ENCODE results near the gene TTLL7. TPM values are rescaled to one million over a fixed set of nuclear protein-coding genes. Genes with fewer than 3 reads are reported as not detected.

The TTLL7 gene
- total and polyA plus RNA-seq, 5 donors: 7.4 to 27.9 (median 23.8) TPM

DNA sequence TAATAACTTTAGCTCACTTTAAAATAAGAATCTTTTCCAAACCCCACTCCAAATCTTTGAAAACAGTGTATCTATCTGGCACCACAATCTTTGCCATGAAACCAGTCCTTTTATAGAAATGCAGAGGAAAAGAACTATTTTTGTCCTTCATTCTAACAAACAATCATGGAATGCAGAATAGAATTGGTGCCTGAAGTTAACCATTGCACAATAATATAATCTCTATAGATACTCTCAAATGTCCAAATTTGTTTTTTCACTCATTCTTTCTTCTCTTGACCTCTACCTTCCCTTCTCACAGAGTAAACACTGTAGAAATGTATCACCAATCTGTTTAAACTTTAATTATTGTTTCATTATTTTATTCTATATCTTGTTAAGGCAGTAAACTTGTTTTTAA, 34.8 kb downstream of the TTLL7 start:
- intact Hi-C loops (cut with DNase I): no loop called here
- DNase-seq (no peak), ATAC-seq (no peak)
- H3K4me1 ChIP-seq (ENCODE audit: control insufficient read depth, insufficient read depth, low read length): peaks cover 3% of the 10 kb centered on the region
- H3K27me3 ChIP-seq (ENCODE audit: control insufficient read depth, insufficient read depth): no peaks in the 10 kb centered on the region
- H3K9me3 ChIP-seq (ENCODE audit: control insufficient read depth, low read length): no peaks in the 10 kb centered on the region
- H3K4me3 ChIP-seq (ENCODE audit: low read length): no peak overlapping the region
- H3K27ac ChIP-seq (ENCODE audit: low read length): no peak overlapping the region

DNA sequence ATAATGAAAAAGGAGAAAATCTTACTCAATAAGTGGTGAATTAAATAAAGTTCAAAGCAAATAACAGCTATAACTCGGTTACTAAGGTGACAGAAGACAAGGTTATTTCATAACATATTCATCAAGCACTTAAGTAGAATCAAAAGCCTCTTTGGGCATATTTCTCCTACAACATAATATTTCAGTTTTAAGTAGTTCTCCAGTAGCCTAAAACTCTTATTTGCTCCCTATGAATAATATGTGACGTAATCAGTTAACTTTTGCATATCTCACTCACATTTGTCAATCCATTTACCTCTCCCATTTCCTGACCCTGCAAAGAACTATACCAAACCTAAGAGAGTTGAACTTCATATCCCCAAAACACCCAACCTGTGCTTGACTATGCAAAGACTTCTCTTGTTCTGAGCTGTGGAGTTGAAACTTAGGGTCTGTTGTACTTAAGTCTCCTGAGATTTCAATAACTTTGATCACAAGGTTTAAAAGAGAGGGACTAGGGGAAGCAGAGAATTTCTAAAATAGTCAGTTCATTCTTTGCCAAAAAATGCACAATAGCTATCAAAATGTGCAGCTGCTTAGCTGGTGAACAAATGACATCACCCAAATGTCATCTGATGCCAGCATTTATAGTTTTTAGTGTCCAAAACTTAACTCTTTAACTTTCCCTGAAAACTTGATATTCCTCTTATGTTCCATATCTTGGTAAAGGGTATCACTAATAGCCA, 37.2 kb downstream of the TTLL7 start:
- no peak overlapping the region for H3K4me3 ChIP-seq (ENCODE audit: low read length)
- DNase-seq: no peak
- peaks cover 3% of the 10 kb centered on the region for H3K4me1 ChIP-seq (ENCODE audit: control insufficient read depth, insufficient read depth, low read length)
- ATAC-seq: no peak
- intact Hi-C loops (cut with DNase I): no loop called here
- WGBS: 68% methylated on average over 2 of the region's 2 CpGs
- H3K9me3 ChIP-seq (ENCODE audit: control insufficient read depth, low read length): no peaks in the 10 kb centered on the region
- H3K27me3 ChIP-seq (ENCODE audit: control insufficient read depth, insufficient read depth): no peaks in the 10 kb centered on the region
- no peak overlapping the region for H3K27ac ChIP-seq (ENCODE audit: low read length)

DNA sequence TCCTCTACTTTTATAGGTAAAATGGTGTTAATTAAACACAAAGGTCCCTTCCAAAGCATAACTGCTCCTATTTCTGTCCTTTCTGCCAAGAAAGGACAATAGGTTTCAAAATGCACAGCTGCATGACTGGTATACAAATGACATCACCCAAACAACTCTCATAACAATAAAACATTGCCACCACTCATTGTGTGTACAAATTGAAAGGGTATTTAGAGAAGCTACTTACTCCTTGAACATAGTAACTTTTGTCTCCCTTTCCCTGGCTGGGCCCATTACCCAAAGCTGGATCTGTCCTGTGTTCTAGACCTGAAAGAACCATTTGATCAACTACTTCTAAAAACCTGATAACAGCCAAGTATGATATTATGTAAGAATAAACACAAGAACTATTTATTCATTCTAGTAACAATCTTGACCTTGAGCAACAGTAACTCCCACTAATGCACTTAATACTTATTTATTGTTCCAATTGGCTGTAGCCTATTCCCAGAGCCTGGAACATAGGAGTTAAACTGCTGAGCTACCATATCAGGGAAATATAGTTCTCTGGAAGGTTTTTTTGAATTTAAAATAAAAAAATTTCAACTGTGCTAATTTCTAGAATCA, 38.2 kb downstream of the TTLL7 start:
- H3K27ac ChIP-seq (ENCODE audit: low read length): no peak overlapping the region
- H3K4me3 ChIP-seq (ENCODE audit: low read length): no peak overlapping the region
- ATAC-seq (no peak), DNase-seq (no peak)
- H3K4me1 ChIP-seq (ENCODE audit: control insufficient read depth, insufficient read depth, low read length): peaks cover 3% of the 10 kb centered on the region
- H3K9me3 ChIP-seq (ENCODE audit: control insufficient read depth, low read length): no peaks in the 10 kb centered on the region
- H3K27me3 ChIP-seq (ENCODE audit: control insufficient read depth, insufficient read depth): no peaks in the 10 kb centered on the region
- intact Hi-C loops (cut with DNase I): no loop called here

DNA sequence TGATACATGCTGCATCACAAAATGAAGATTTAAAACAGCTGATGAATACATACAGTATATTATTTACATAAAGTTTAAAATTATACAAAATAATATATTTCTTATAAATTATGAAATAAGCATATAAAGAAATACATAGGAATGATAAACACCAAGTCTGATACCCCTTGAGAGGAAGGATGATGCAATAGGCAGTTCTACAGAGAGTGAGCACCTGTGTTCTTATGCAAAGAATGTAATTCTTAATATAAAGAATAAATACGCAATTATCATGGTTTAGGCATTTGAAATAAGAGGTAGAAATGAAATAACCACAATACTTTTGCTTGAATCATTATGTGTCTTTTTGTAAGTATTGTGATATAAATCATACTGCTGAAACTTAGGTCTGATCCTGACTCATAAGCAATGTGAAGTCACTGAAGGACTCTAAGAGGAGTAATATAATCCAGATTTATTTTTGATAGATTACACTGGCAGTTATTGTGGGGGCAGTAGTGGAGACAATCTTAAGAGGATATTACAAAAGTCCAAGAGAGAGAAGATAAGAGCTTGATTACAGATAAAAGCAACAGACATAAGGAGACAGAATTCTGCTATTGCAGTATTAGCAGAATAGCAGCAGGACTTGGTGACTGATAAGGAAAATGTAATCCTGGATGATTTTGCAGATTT, 39.0 kb downstream of the TTLL7 start:
- WGBS: 91% methylated on average over 1 of the region's 1 CpG
- no peak overlapping the region for H3K4me3 ChIP-seq (ENCODE audit: low read length)
- ATAC-seq (no peak), DNase-seq (no peak)
- H3K27me3 ChIP-seq (ENCODE audit: control insufficient read depth, insufficient read depth): no peaks in the 10 kb centered on the region
- intact Hi-C loops (cut with DNase I): no loop called here
- no peak overlapping the region for H3K27ac ChIP-seq (ENCODE audit: low read length)
- peaks cover 3% of the 10 kb centered on the region for H3K4me1 ChIP-seq (ENCODE audit: control insufficient read depth, insufficient read depth, low read length)
- H3K9me3 ChIP-seq (ENCODE audit: control insufficient read depth, low read length): no peaks in the 10 kb centered on the region

DNA sequence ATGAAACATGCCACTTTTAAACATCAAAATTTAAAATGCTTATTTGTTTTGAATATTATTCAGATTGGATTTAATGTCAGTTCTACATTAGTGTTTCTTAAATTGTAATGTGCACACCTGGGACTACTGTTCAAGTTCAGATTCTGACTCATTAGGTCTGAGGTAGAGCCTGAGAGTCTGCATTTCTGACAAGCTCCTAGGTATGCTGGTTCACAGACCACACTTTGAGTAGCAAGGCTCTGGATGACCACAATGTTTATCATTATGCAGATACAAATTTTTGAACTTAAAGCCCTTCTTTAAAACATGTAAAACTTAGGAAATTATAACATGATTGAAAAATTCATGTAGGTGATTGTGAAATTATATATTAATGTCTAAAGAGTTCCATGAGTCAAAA, 40.2 kb downstream of the TTLL7 start:
- Histone ChIP-seq H3K27ac (ENCODE audit: low read length) (no peak overlapping the region), H3K27me3 (ENCODE audit: control insufficient read depth, insufficient read depth) (no peaks in the 10 kb centered on the region), H3K9me3 (ENCODE audit: control insufficient read depth, low read length) (no peaks in the 10 kb centered on the region), H3K4me3 (ENCODE audit: low read length) (no peak overlapping the region), H3K4me1 (ENCODE audit: control insufficient read depth, insufficient read depth, low read length) (peaks cover 3% of the 10 kb centered on the region)
- DNase-seq: no peak
- intact Hi-C loops (cut with DNase I): no loop called here
- ATAC-seq: no peak

DNA sequence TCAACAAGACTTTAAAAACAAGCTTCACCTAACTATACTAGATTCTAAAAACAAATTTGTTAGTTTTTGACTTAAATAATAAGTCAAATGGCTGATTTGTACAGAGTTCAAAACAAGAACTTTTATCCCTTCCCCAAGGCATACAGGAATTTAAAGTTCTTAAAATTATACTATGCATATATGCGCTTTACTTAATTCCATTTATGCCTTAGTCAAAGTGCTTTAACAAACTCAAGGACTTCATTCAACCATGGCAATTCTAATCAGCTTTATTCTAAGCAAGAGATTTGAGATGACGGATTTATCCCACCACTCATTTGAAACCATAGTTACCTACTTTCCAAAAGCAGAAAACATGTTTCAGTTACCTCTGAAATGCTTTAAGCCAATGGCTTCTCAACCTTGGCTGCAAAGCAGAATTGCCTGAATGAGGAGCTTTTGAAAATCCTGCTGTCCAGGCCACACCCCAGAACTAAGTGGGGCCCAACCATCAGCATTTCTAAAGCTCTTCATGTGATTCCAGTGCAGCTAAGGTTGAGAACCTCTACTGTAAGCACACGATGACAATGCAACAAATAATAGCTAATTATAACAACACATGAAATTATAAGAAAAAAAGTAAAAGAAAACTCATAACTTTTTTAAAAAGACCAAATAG, 44.6 kb downstream of the TTLL7 start:
- DNase-seq (no peak), ATAC-seq (no peak)
- Histone ChIP-seq H3K9me3 (ENCODE audit: control insufficient read depth, low read length) (no peaks in the 10 kb centered on the region), H3K4me3 (ENCODE audit: low read length) (no peak overlapping the region), H3K4me1 (ENCODE audit: control insufficient read depth, insufficient read depth, low read length) (no peaks in the 10 kb centered on the region), H3K27ac (ENCODE audit: low read length) (no peak overlapping the region), H3K27me3 (ENCODE audit: control insufficient read depth, insufficient read depth) (no peaks in the 10 kb centered on the region)
- 88% methylated on average over 3 of the region's 3 CpGs for WGBS
- intact Hi-C loops (cut with DNase I): no loop called here

DNA sequence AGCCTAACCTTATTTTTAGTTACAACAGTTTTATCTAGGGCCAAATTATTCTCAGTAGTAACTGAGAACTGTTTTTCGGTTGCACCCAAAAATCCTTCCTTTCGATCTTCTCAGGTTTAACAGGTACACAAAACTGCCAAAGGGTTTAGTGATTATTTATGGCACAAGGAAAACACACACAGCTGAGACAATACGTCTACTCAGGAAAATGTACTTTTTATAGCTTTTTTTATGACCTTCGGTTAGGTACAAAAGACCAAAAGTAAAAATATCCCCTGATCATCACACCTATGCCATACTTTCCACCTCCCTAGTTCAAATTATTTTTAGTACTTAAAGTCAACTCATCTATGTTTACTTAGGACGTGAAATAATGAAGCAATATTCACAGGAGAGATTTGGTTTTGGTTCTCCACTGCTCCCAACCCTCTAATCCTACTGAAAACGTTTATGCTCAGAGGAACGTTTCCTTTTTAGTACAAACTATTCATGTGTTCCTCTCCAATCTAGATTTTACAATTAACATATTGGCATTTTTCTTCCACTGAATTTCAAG, 48.7 kb downstream of the TTLL7 start:
- DNase-seq (no peak), ATAC-seq (no peak)
- WGBS: 75% methylated on average over 7 of the region's 7 CpGs
- no peak overlapping the region for H3K4me3 ChIP-seq (ENCODE audit: low read length)
- no peaks in the 10 kb centered on the region for H3K9me3 ChIP-seq (ENCODE audit: control insufficient read depth, low read length)
- no peaks in the 10 kb centered on the region for H3K27me3 ChIP-seq (ENCODE audit: control insufficient read depth, insufficient read depth)
- no peak overlapping the region for H3K27ac ChIP-seq (ENCODE audit: low read length)
- intact Hi-C loops (cut with DNase I): no loop called here
- no peaks in the 10 kb centered on the region for H3K4me1 ChIP-seq (ENCODE audit: control insufficient read depth, insufficient read depth, low read length)

DNA sequence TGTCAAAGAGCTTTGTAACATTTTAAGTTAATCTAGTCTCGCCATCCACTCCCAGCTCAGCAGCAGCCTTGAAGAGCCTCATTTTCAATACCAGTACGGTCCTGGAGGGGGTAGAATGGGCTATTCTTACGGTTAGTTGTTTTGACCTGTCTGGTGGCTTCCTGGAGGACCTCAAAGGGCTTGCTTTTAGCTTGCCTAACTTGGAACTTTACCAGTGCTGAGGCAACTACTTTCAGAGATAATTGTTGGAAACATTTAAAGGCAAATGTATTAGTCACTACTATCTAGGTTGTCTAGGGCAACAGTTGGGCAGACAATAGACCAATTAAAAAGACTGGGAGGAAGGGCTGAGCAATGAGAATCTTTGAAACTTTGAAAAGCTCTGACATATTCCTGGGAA, 56.0 kb downstream of the TTLL7 start:
- Histone ChIP-seq H3K4me1 (ENCODE audit: control insufficient read depth, insufficient read depth, low read length) (no peaks in the 10 kb centered on the region), H3K27ac (ENCODE audit: low read length) (no peak overlapping the region), H3K9me3 (ENCODE audit: control insufficient read depth, low read length) (no peaks in the 10 kb centered on the region), H3K27me3 (ENCODE audit: control insufficient read depth, insufficient read depth) (no peaks in the 10 kb centered on the region), H3K4me3 (ENCODE audit: low read length) (no peak overlapping the region)
- intact Hi-C loops (cut with DNase I): no loop called here
- DNase-seq (no peak), ATAC-seq (peak in 1 of 2 donors; percentile 14)
- whole genome bisulfite sequencing: 80% methylated on average over 3 of the region's 3 CpGs

DNA sequence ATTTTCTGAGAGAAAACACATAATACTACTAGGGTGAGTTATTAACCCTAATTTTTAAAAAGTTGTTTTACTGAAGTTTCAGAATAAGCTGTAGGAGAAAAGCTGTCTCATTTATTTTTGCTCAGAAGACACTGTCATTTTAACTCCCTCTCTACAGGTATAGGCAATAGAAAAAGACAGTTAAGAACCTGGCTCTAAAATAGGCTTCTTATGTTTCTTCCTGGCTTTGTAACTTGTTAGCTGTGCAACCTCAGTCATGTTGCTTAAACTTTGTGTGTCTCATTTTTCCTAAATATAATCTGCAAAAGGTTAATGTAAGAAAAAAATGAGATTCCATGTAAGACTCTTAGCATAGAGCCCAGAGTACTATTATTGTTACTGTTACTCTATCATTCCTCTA, 64.4 kb downstream of the TTLL7 start:
- no peaks in the 10 kb centered on the region for H3K27me3 ChIP-seq (ENCODE audit: control insufficient read depth, insufficient read depth)
- intact Hi-C loops (cut with DNase I): loop anchor here (5.0 to 10.0 kb wide), 4 partner anchors 188 to 500 kb away; no protein-coding TSS in a partner anchor
- DNase-seq: no peak
- no peaks in the 10 kb centered on the region for H3K9me3 ChIP-seq (ENCODE audit: control insufficient read depth, low read length)
- H3K27ac ChIP-seq (ENCODE audit: low read length): no peak overlapping the region
- no peaks in the 10 kb centered on the region for H3K4me1 ChIP-seq (ENCODE audit: control insufficient read depth, insufficient read depth, low read length)
- H3K4me3 ChIP-seq (ENCODE audit: low read length): no peak overlapping the region
- ATAC-seq: no peak

DNA sequence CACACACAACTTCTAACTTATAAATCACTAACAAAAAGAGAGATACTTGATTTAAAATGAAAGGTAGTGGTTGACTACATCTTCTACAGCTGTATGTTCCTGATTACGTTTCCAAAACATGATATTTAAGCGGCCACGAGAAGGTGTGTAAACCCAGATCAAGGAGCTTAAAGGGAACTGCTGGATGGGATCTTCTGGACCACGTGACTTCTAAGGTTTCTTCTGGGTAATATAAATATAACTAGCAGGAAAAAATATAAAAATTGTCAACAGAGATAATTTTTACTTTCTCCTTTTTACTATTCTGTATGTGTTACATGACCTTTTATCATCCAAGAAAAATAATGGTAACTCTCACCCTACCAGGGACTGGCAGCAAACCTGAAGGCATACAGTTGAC, 66.2 kb downstream of the TTLL7 start:
- H3K4me1 ChIP-seq (ENCODE audit: control insufficient read depth, insufficient read depth, low read length): no peaks in the 10 kb centered on the region
- intact Hi-C loops (cut with DNase I): loop anchor here (5.0 to 10.0 kb wide), 4 partner anchors 190 to 502 kb away; no protein-coding TSS in a partner anchor
- H3K9me3 ChIP-seq (ENCODE audit: control insufficient read depth, low read length): no peaks in the 10 kb centered on the region
- no peaks in the 10 kb centered on the region for H3K27me3 ChIP-seq (ENCODE audit: control insufficient read depth, insufficient read depth)
- no peak overlapping the region for H3K27ac ChIP-seq (ENCODE audit: low read length)
- 82% methylated on average over 4 of the region's 4 CpGs for WGBS
- DNase-seq: no peak
- no peak overlapping the region for H3K4me3 ChIP-seq (ENCODE audit: low read length)
- no peak for ATAC-seq

DNA sequence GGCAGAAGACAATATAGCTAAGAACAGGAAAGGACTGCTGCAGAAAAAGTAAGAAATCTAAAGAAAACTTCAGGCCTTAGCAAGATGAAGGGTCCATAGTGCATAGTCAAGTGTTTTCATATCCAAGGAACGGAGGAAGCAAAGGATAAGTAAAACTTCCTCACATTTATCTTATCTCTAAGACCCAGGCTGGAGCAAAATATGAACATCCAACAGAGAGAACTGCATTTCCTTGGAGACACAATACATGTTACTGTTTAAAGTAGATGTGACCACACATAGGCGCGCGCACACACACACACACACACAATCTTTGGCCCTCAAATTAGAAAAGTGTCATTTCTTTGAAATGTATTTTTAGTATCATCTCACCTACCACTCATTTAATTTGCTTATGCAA, 66.7 kb downstream of the TTLL7 start:
- WGBS: 59% methylated on average over 4 of the region's 4 CpGs
- H3K27ac ChIP-seq (ENCODE audit: low read length): no peak overlapping the region
- ATAC-seq (no peak), DNase-seq (no peak)
- no peak overlapping the region for H3K4me3 ChIP-seq (ENCODE audit: low read length)
- H3K27me3 ChIP-seq (ENCODE audit: control insufficient read depth, insufficient read depth): no peaks in the 10 kb centered on the region
- no peaks in the 10 kb centered on the region for H3K4me1 ChIP-seq (ENCODE audit: control insufficient read depth, insufficient read depth, low read length)
- intact Hi-C loops (cut with DNase I): loop anchor here (5.0 to 10.0 kb wide), 4 partner anchors 190 to 503 kb away; no protein-coding TSS in a partner anchor
- H3K9me3 ChIP-seq (ENCODE audit: control insufficient read depth, low read length): no peaks in the 10 kb centered on the region
